T-helper 9 cell (primary cell): ENCODE results near the gene PARP2.
"Not testable (repeated sequence)": the region's sequence is repeated elsewhere in the genome, so short reads cannot be mapped to it uniquely, and the experiment has no call there.

Experiments
- DNase-seq: peaks from one replicate; pipeline ENCODE4 v3.0.0-alpha.2; 2020

Gene PARP2

GRCh38 chr14:20347747-20348146, 4.3 kb downstream of the PARP2 start:
- no peak for DNase-seq

DNA sequence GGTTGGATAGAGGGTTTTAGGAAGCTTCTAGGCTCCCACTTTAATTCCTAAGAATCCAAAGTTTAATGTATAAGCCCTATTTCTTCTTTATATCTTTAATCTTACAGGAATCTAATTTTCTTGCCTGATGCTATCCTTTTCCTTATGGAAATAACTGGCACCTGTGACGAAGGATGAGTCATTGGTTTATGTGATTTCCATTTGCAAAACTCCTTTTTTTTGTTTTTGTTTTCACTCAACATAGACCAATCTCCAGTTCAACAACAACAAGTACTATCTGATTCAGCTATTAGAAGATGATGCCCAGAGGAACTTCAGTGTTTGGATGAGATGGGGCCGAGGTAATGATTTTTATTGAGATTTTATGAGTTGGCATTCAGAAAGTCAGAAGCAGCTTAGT, 6.8 kb downstream of the PARP2 start:
- DNase-seq: no peak

DNA sequence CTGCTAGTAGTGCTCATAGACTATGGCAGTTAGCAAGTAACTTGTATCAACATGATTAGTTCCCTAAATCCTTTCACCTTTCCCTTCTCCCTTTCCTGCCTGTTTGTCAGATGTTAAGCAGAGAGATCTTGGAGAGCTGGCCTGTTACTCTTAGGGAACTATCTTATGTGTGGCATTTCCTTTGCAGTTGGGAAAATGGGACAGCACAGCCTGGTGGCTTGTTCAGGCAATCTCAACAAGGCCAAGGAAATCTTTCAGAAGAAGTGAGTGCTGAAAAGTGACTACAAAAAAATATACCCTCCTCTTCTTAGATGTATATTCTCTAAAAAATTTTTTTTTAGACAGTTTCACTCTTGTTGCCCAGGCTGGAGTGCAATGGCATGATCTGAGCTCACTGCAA, 7.4 kb downstream of the PARP2 start:
- no peak for DNase-seq

DNA sequence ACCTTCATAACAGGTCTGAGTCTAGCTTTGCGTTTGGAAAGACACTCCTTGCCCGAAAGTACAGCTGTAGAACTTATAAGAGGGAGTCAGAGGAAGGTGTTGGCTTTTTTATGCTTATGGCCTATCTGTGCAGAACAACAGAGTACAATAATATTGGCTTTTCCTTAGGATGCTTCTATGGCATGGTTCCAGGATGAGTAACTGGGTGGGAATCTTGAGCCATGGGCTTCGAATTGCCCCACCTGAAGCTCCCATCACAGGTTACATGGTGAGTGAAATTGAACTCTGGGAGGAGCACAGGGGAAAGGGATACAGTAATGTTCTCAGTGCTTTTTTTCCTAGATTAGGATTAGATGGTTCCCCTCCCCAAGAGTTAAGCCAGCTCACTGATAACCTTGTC, 13.0 kb downstream of the PARP2 start:
- no peak for DNase-seq

DNA sequence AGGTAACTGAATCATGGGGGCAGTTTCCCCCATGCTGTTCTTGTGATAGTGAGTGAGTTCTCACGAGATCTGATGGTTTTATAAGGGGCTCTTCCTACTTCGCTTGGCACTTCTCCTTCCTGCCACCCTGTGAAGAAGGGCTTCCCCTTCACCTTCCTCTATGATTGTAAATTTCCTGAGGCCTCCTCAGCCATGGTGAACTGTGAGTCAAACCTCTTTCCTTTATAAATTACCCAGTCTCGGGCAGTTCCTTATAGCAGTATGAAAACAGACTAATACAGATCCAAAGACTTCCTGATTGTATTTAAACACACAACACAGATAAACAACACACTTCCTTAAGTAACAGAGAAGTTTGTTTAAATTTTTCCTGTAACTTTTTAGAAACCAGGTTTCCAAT, 15.0 kb downstream of the PARP2 start:
- not testable (repeated sequence) for DNase-seq

GRCh38 chr14:20365928-20366327, 22.5 kb downstream of the PARP2 start:
- DNase-seq: no peak

GRCh38 chr14:20372796-20373195, 29.4 kb downstream of the PARP2 start:
- DNase-seq: no peak

DNA sequence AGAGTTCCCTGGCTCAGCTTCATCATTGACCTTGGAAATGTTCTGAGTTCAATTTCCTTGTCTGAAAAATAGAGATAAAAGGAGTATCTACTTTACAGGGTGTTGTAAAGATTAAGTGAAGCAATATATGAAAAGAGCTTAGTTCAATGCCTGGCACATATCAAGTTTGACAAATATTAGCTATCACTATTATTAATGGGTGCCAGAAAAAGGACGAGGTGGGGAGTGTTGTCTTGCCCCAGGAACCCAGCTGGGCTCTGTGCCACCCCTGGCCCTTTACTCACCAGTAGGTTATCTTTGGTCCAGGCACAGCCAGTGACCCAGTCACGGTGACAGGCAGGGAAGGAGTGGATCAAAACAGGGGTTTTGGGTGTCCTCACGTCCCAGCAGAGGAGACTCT, 32.0 kb downstream of the PARP2 start:
- DNase-seq: no peak

DNA sequence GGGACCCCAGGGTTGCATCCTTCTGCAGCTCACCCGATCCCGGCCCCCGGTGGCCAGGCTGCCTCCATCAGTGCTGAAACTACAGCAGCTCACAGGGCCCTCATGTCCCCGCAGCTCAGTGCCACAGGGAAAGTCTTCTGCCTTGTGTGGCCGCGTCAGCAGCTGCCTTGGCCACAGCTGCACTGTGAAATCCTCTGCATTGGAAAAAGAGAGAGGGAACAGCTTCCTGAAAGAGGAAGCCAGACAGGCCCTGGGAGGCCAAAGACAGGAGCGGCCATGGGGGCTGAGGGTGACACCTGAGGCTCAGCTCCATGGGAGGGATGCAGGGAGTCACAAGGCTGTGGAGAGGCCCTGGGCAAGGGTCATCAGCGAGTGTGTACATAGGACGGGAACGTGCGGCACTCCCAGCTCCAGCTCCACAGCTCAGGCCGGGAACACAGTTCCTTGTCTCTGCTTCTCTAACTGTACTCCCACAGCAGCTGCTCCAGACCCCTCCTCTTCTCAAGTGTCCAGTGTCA, 32.7 kb downstream of the PARP2 start:
- no peak for DNase-seq

- DNase-seq: no peak
These were observed 33.7 kb downstream of the PARP2 start for GRCh38 chr14:20377171-20377570.

GRCh38 chr14:20379743-20380142, 36.3 kb downstream of the PARP2 start:
- DNase-seq: no peak

GRCh38 chr14:20380681-20381080, 37.2 kb downstream of the PARP2 start:
- no peak for DNase-seq

GRCh38 chr14:20381341-20381740, 37.9 kb downstream of the PARP2 start:
- no peak for DNase-seq

DNA sequence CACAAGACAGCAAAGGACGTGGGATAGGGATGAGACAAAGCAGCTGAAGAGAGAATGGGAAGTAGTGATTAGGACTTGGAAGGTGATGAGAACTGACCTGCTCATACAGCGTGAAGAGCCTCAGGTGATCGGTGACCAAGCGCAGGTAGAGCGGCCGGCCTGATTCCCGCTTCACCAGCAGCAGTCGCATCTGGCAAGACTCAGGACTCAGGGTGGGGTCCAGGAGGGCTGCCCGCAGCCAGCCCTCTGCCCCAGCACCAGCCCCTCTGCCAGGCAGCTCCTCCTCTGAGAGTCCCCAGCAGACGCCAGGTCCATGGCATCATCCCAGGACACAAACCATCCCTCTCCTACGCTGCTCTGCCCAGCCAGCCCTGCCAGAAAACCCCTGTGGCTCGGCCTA, 39.1 kb downstream of the PARP2 start:
- DNase-seq: no peak

GRCh38 chr14:20383032-20383431, 39.6 kb downstream of the PARP2 start:
- no peak for DNase-seq

GRCh38 chr14:20383636-20384035, 40.2 kb downstream of the PARP2 start:
- no peak for DNase-seq

DNA sequence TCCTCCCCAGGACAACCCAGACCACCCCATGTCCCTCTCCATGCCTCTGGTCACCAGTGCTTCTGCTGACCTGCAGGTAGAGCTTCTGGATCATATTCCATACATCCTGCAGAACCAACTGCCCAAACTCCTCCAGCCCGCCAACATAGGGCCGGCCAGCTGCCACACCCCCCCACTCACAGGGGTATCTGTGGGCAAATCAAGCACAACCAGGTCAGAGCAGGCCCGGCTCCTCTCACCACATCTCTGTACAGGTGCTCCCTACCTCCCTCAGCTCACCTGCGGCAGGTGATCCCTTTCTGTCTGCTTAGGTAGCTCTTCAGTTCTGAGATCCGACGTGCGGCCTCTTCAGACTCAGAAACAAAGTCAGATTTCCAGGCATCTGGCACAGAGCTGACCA, 40.9 kb downstream of the PARP2 start:
- no peak for DNase-seq

DNA sequence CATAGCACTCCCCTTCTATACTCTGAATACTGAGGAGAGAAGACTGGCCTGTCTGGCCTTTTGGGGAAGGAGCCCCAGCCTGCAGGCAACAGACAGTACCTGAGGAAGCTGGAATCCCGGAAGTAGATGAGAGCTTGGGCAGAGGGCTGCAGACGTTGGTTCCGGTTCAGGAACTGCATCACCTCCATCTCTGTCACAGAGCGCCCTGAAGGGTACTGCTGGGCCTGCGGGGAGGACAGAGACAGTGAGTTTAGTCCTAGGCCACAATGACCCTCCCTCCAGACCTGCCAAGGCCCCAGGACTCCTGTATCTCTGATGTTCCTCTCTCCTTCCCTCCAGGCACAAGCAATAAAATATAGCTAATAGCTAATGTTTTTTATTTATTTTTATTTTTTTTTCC, 41.5 kb downstream of the PARP2 start:
- no peak for DNase-seq

GRCh38 chr14:20386276-20386855, 42.9 kb downstream of the PARP2 start:
- DNase-seq: no peak

- DNase-seq: no peak
These were observed 44.1 kb downstream of the PARP2 start for GRCh38 chr14:20387576-20387975.

- DNase-seq: no peak
These were observed 44.7 kb downstream of the PARP2 start for GRCh38 chr14:20388159-20388558.

DNA sequence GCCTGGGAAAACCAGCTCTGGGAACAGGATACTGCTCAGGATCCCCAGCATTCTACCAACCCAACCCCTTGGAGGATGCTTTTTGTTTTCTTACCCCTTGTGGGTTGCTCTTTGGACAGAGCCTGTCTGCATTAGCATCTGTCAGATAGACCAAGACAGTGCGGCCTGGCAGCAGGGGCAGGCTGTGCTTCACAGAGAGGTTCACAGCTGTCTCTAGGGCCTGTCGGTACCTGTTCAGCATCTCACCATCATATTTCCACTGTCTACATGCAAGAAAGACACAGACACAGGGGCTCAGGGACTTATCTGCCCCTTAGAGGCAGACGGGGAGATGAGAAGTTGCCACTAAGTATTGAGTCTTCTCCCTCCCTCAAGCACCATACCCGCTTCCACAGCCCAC, 48.1 kb downstream of the PARP2 start:
- DNase-seq: no peak

GRCh38 chr14:20397511-20397910, 54.1 kb downstream of the PARP2 start:
- no peak for DNase-seq

DNA sequence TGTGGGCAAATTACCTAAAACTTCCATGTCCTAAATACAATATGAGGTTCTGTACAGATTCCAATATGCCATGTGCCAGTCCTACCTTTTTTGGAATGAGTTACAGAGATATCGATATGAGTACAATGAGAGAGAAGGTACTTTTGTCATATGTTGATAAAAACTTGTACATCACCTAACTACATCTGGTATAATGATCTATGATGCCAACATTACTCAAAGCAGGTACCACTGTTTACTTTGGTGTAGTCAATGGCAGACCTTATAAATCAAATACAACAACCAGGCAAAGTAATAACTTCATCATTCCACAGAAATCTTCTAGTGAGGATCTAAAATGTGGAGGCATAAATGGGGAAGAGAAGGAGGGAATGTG, 57.1 kb downstream of the PARP2 start:
- DNase-seq: no peak

DNA sequence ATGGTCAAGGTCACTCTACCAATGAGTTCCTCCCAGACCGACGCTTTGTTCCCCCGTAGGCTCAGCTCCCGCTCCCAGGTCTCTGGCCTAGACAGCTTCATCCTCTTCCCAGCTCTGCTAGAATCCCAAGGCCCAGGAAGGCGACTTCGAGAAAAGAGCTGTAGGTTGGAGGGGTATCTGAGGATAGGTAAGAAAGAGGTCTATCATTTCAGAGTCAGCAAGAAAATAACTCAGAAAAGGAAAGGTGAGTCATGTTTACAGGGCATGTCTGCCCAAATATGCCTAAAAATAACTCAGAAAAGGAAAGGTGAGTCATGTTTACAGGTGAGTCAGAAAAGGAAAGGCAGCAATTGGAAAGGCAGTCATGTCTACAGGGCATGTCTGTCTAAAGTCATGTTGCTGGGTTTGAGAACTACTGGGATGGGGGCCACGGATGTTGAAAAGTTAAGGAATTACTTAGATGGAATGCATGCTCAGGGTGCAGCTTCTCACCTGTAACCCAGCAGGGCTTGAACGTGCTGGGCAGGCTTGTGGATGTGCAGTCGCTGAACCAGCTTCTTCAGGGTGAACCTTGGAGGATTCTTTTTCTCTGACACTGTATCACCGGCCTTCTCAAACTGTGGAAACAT, 57.6 kb downstream of the PARP2 start:
- DNase-seq: no peak
